Measurements from ENCODE around the gene SRPK2.

SRPK2 gene

DNA sequence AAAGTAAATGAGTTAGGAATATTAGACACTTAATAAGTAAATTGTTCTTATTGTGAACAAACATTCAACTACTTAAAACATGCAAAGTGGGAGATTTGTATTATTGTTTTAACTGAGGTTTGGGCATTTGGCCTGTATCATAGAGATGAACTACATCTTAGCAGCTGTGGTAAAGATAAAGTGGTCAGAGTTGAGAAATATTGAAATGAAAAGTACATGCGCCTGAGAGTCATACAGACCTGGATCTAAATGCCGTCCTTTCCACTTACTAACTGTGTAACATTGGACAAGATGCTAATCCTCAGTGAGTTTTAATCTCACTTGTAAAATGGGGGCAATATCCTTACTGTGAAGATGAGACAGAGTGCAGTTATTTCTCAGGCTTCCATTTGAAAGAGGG is 300.3 kb downstream of the SRPK2 start:
- in situ Hi-C loops (cut with HindIII; ENCODE audit: low pct_ligation_motif_present, low sequenced_read_pairs) = loop anchor here (25.0 kb wide), 1 partner anchor 101 kb away; no protein-coding TSS in a partner anchor
- Histone ChIP-seq H3K36me3 (replicated peaks) (peaks cover 31% of the 10 kb centered on the region), H3K4me3 (ENCODE audit: low read depth, low read length) (no peak overlapping the region), H3K27ac (no peak overlapping the region), H3K27me3 (replicated peaks) (no peaks in the 10 kb centered on the region)
- no peak for TF ChIP-seq CTCF (IDR thresholded peaks at IDR 0.05; ENCODE audit: low read depth, low read length, missing control alignments)
- no peak for DNase-seq

DNA sequence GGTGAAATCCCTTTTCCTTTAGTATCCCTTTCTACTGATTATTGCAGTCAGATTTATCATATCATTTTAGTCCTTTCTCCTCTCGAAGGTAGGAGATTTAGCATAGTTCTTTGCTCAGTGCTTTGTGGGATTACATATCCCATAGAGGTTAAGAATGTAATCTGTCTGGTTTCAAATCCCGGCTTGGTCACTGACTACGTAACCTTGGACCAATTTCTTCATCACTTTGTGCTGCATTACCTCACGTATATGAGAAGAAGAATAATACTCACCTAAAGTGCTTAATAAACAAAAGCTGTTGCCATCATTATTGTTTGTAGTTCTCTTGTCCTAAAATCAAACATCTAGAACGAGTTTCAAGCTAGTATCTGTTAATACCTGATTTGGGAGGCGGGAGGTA is 300.7 kb downstream of the SRPK2 start:
- Histone ChIP-seq H3K4me3 (ENCODE audit: low read depth, low read length) (no peak overlapping the region), H3K27ac (no peak overlapping the region), H3K27me3 (replicated peaks) (no peaks in the 10 kb centered on the region), H3K36me3 (replicated peaks) (peaks cover 36% of the 10 kb centered on the region)
- TF ChIP-seq CTCF (IDR thresholded peaks at IDR 0.05; ENCODE audit: low read depth, low read length, missing control alignments) = no peak
- in situ Hi-C loops (cut with HindIII; ENCODE audit: low pct_ligation_motif_present, low sequenced_read_pairs) = loop anchor here (25.0 kb wide), 1 partner anchor 101 kb away; no protein-coding TSS in a partner anchor
- DNase-seq = no peak

- Histone ChIP-seq H3K27me3 (replicated peaks) (no peaks in the 10 kb centered on the region), H3K27ac (no peak overlapping the region), H3K36me3 (replicated peaks) (peaks cover 43% of the 10 kb centered on the region), H3K4me3 (ENCODE audit: low read depth, low read length) (no peak overlapping the region)
- in situ Hi-C loops (cut with HindIII; ENCODE audit: low pct_ligation_motif_present, low sequenced_read_pairs) = loop anchor here (25.0 kb wide), 1 partner anchor 100 kb away; no protein-coding TSS in a partner anchor
- no peak for TF ChIP-seq CTCF (IDR thresholded peaks at IDR 0.05; ENCODE audit: low read depth, low read length, missing control alignments)
- no peak for DNase-seq
These were observed 301.9 kb downstream of the SRPK2 start for GRCh38 chr7:105086850-105087249.

GRCh38 chr7:105084581-105084980 is 304.1 kb downstream of the SRPK2 start:
- Histone ChIP-seq H3K36me3 (replicated peaks) (peaks cover 52% of the 10 kb centered on the region), H3K27ac (no peak overlapping the region)
- TF ChIP-seq CTCF (IDR thresholded peaks at IDR 0.05; ENCODE audit: low read depth, low read length, missing control alignments) = no peak

DNA sequence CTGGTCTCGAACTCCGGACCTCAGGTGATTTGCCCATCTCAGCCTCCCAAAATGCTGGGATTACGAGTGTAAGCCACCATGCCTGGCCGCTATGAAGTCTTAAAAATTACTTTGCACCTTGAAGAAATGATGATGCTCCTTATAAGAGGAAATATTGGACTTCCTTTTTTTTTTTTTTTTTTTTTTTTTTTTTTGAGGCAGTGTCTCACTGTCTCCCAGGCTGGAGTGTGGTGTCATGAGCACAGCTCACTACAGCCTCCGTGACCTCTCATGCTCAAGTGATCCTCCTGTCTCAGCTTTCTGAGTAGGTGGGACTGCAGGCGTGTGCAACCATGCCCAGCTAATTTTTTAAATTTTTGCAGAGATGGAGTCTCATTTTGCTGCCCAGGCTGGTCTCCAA is 309.4 kb downstream of the SRPK2 start:
- Histone ChIP-seq H3K27me3 (replicated peaks) (no peaks in the 10 kb centered on the region), H3K27ac (no peak overlapping the region), H3K36me3 (replicated peaks) (peaks cover 75% of the 10 kb centered on the region), H3K4me3 (ENCODE audit: low read depth, low read length) (no peak overlapping the region)
- no peak for TF ChIP-seq CTCF (IDR thresholded peaks at IDR 0.05; ENCODE audit: low read depth, low read length, missing control alignments)
- in situ Hi-C loops (cut with HindIII; ENCODE audit: low pct_ligation_motif_present, low sequenced_read_pairs) = loop anchor here (25.0 kb wide), 1 partner anchor 92 kb away; no protein-coding TSS in a partner anchor
- no peak for DNase-seq

More at GRCh38 chr7:105084581-105084980, 304.1 kb downstream of the SRPK2 start:
- Histone ChIP-seq H3K4me3 (ENCODE audit: low read depth, low read length) (no peak overlapping the region), H3K27me3 (replicated peaks) (no peaks in the 10 kb centered on the region)
- DNase-seq = no peak
- in situ Hi-C loops (cut with HindIII; ENCODE audit: low pct_ligation_motif_present, low sequenced_read_pairs) = loop anchor here (25.0 kb wide), 1 partner anchor 97 kb away; no protein-coding TSS in a partner anchor

- TF ChIP-seq CTCF (IDR thresholded peaks at IDR 0.05; ENCODE audit: low read depth, low read length, missing control alignments) = no peak
- DNase-seq = no peak
- H3K27me3 ChIP-seq (replicated peaks) = no peaks in the 10 kb centered on the region
- H3K27ac ChIP-seq = no peak overlapping the region
- in situ Hi-C loops (cut with HindIII; ENCODE audit: low pct_ligation_motif_present, low sequenced_read_pairs) = no loop called here
- H3K4me3 ChIP-seq (ENCODE audit: low read depth, low read length) = no peak overlapping the region
- peaks cover 57% of the 10 kb centered on the region for H3K36me3 ChIP-seq (replicated peaks)
These were observed 315.6 kb downstream of the SRPK2 start for GRCh38 chr7:105073143-105073542.

All from brain microvascular endothelial cell (primary cell).